IPS DF 4.7 (cell line): ENCODE data around the gene PKN1.
"Not testable (repeated sequence)": the region's sequence is repeated elsewhere in the genome, so short reads cannot be mapped to it uniquely, and the experiment has no call there.

Experiments
- DNase-seq: peaks from one replicate; pipeline ENCODE4 v3.0.0-alpha.2; 2013; ENCODE audit warnings: low spot score; ENCODE audit errors: extremely low read depth

PKN1 gene

GRCh38 chr19:14480700-14481079 lies 47.6 kb downstream of the PKN1 start:
- no peak for DNase-seq

- DNase-seq: no peak
Measured at GRCh38 chr19:14482172-14482941, 49.3 kb downstream of the PKN1 start.

GRCh38 chr19:14487370-14488125 lies 54.4 kb downstream of the PKN1 start:
- no peak for DNase-seq

GRCh38 chr19:14492756-14493337 lies 59.7 kb downstream of the PKN1 start:
- no peak for DNase-seq

GRCh38 chr19:14494411-14494810 lies 61.3 kb downstream of the PKN1 start:
- no peak for DNase-seq

GRCh38 chr19:14494910-14495671 lies 62.0 kb downstream of the PKN1 start:
- DNase-seq: no peak

- no peak for DNase-seq
Measured at GRCh38 chr19:14495672-14496028, 62.5 kb downstream of the PKN1 start.

- peak; percentile 88 for DNase-seq
Measured at GRCh38 chr19:14496029-14496833, 63.1 kb downstream of the PKN1 start, which contains the start of gene GIPC1. GIPC1 (minus strand) TSS chr19:14496127; CDS start chr19:14482976, 13,151 bp downstream.

GRCh38 chr19:14496834-14497227 lies 63.7 kb downstream of the PKN1 start:
- no peak for DNase-seq

- DNase-seq: no peak
Measured at GRCh38 chr19:14497228-14497921, 64.3 kb downstream of the PKN1 start.

- DNase-seq: no peak
Measured at GRCh38 chr19:14502334-14503092, 69.4 kb downstream of the PKN1 start.

- DNase-seq: no peak
Measured at GRCh38 chr19:14503285-14503684, 70.2 kb downstream of the PKN1 start.

GRCh38 chr19:14504575-14504974 lies 71.5 kb downstream of the PKN1 start:
- not testable (repeated sequence) for DNase-seq

- DNase-seq: no peak
Measured at GRCh38 chr19:14505488-14506239, 72.6 kb downstream of the PKN1 start.

GRCh38 chr19:14507704-14508542 lies 74.8 kb downstream of the PKN1 start:
- no peak for DNase-seq

GRCh38 chr19:14510311-14511228 lies 77.5 kb downstream of the PKN1 start:
- DNase-seq: no peak

GRCh38 chr19:14511229-14511593 lies 78.1 kb downstream of the PKN1 start:
- DNase-seq: no peak
